Progenitor cell of endocrine pancreas (in vitro differentiated cells): ENCODE data around the gene DDX10. TPM values are rescaled to one million over a fixed set of nuclear protein-coding genes. Genes with fewer than 3 reads are reported as not detected.

ENCODE experiments used
- DNase-seq: peaks from one replicate; pipeline ENCODE4 v3.0.0; 2021; ENCODE audit warnings: low spot score; ENCODE audit not compliant: unreplicated experiment
- H3K27ac Mint-ChIP-seq: 2 replicates; pipeline ENCODE4 v1.8.0; 2021; ENCODE audit warnings: mild to moderate bottlenecking, moderate library complexity, mixed read lengths
- H3K27me3 Mint-ChIP-seq: 2 replicates; pipeline ENCODE4 v1.8.0; 2021; ENCODE audit warnings: mixed read lengths
- H3K36me3 Mint-ChIP-seq: 2 replicates; pipeline ENCODE4 v1.8.0; 2022; ENCODE audit warnings: mixed read lengths; ENCODE audit not compliant: insufficient read depth
- H3K4me1 Mint-ChIP-seq: 2 replicates; pipeline ENCODE4 v1.8.0; 2021; ENCODE audit warnings: low read depth, mixed read lengths
- H3K4me3 Mint-ChIP-seq: 2 replicates; pipeline ENCODE4 v1.8.0; 2021; ENCODE audit warnings: low read depth, mild to moderate bottlenecking, moderate library complexity, mixed read lengths
- H3K9me3 Mint-ChIP-seq: 2 replicates; pipeline ENCODE4 v1.8.0; 2021; ENCODE audit warnings: low read depth, mixed read lengths
- CTCF ChIP-seq: fragments of 200-600 bp; sonication (generic); IDR thresholded peaks from one replicate; pipeline ENCODE4 v1.5.0; 2021; ENCODE audit warnings: antibody characterized with exemption, mild to moderate bottlenecking; ENCODE audit not compliant: unreplicated experiment
- total RNA-seq: library from RNA; stranded (reverse); gene quantifications from 2 replicates; pipeline ENCODE4 v1.2.1, GENCODE V29; 2021

Gene DDX10
- total RNA-seq, 1 donor from 2014 or later = 31.9 TPM

DNA sequence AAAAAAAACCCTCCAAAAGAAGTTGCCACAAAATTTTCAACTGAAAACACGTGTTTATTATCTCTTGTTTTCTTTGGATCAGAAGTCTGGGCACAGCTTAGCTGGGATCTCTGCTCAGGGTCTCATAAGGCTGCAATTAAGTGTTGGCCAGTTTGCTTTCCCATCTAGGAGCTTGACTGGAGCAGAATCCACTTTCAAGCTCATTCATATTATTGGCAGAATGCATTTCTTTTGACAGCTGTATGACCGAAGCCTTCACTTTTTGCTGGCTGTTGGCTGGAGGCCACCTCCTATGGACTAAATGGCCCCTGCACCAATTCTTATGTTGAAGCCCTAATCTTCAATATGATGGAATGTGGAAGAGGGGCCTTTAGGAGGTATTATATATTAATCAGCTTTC is 139.6 kb downstream of the DDX10 start:
- no peak for DNase-seq
- TF ChIP-seq CTCF = no peak
- H3K4me1 Mint-ChIP-seq = peaks cover 5% of the 10 kb centered on the region
- no peak overlapping the region for H3K27ac Mint-ChIP-seq
- no peak overlapping the region for H3K4me3 Mint-ChIP-seq
- no peaks in the 10 kb centered on the region for H3K9me3 Mint-ChIP-seq
- no peaks in the 10 kb centered on the region for H3K36me3 Mint-ChIP-seq
- H3K27me3 Mint-ChIP-seq = no peaks in the 10 kb centered on the region

- no peak for DNase-seq
- no peaks in the 10 kb centered on the region for H3K36me3 Mint-ChIP-seq
- H3K27me3 Mint-ChIP-seq = no peaks in the 10 kb centered on the region
- no peak for TF ChIP-seq CTCF
- peaks cover 5% of the 10 kb centered on the region for H3K4me1 Mint-ChIP-seq
- H3K9me3 Mint-ChIP-seq = no peaks in the 10 kb centered on the region
- no peak overlapping the region for H3K4me3 Mint-ChIP-seq
- H3K27ac Mint-ChIP-seq = no peak overlapping the region
Observed at GRCh38 chr11:108805030-108805429, 140.2 kb downstream of the DDX10 start.

DNA sequence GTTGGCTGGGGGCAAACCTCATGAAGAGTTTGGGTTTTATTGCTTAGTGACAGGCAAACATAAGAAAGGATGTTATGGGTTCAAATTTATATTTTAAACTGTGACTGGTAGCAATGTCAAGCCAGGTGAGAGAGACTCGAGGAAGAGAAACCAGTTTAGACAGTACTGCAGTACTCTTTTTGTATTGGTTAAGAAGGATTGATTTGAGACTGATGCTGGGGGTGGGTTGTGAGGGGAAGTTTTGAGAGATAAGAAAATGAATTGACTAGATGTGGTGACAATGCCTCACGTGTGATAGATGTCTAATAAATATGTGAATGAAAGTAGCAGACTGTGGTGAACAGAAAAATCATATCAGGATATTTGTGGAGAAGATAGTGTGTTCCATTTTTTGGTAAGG is 142.4 kb downstream of the DDX10 start:
- peaks cover 5% of the 10 kb centered on the region for H3K4me1 Mint-ChIP-seq
- H3K36me3 Mint-ChIP-seq = no peaks in the 10 kb centered on the region
- no peak overlapping the region for H3K27ac Mint-ChIP-seq
- no peaks in the 10 kb centered on the region for H3K9me3 Mint-ChIP-seq
- no peaks in the 10 kb centered on the region for H3K27me3 Mint-ChIP-seq
- TF ChIP-seq CTCF = no peak
- no peak overlapping the region for H3K4me3 Mint-ChIP-seq
- DNase-seq = no peak

- no peak overlapping the region for H3K4me3 Mint-ChIP-seq
- DNase-seq = no peak
- H3K36me3 Mint-ChIP-seq = peaks cover 6% of the 10 kb centered on the region
- H3K27me3 Mint-ChIP-seq = no peaks in the 10 kb centered on the region
- TF ChIP-seq CTCF = no peak
- H3K4me1 Mint-ChIP-seq = peaks cover 5% of the 10 kb centered on the region
- H3K27ac Mint-ChIP-seq = no peak overlapping the region
- peaks cover 4% of the 10 kb centered on the region for H3K9me3 Mint-ChIP-seq
Observed at GRCh38 chr11:108813086-108813485, 148.2 kb downstream of the DDX10 start.

GRCh38 chr11:108817976-108818375 is 153.1 kb downstream of the DDX10 start:
- H3K27me3 Mint-ChIP-seq = no peaks in the 10 kb centered on the region
- no peak overlapping the region for H3K27ac Mint-ChIP-seq
- DNase-seq = no peak
- peaks cover 16% of the 10 kb centered on the region for H3K4me1 Mint-ChIP-seq
- no peak overlapping the region for H3K4me3 Mint-ChIP-seq
- H3K36me3 Mint-ChIP-seq = peaks cover 6% of the 10 kb centered on the region
- H3K9me3 Mint-ChIP-seq = peaks cover 4% of the 10 kb centered on the region
- no peak for TF ChIP-seq CTCF
